HG03469 (cell line): ENCODE measurements around the gene PKNOX2.

ENCODE experiments used
- ATAC-seq: cut with Tn5 transposase; IDR thresholded peaks from one replicate; pipeline ENCODE4 v1.9.1; 2021; ENCODE audit warnings: mild to moderate bottlenecking, moderate library complexity, moderate number of reproducible peaks; ENCODE audit not compliant: unreplicated experiment

The PKNOX2 gene

GRCh38 chr11:125454047-125454446 is 289.5 kb downstream of the PKNOX2 start:
- no peak for ATAC-seq

- ATAC-seq, result no peak
Observed at GRCh38 chr11:125455851-125456250, 291.3 kb downstream of the PKNOX2 start.

- ATAC-seq, result no peak
Observed at GRCh38 chr11:125457814-125458343, 293.3 kb downstream of the PKNOX2 start.

- no peak for ATAC-seq
Observed at GRCh38 chr11:125460275-125460674, 295.7 kb downstream of the PKNOX2 start.

GRCh38 chr11:125463590-125464269 is 299.2 kb downstream of the PKNOX2 start:
- ATAC-seq, result no peak

- no peak for ATAC-seq
Observed at GRCh38 chr11:125464270-125464662, 299.7 kb downstream of the PKNOX2 start.

- no peak for ATAC-seq
Observed at GRCh38 chr11:125464666-125465065, 300.1 kb downstream of the PKNOX2 start.

GRCh38 chr11:125465255-125465654 is 300.7 kb downstream of the PKNOX2 start:
- no peak for ATAC-seq

- ATAC-seq, result no peak
Observed at GRCh38 chr11:125465701-125466100, 301.1 kb downstream of the PKNOX2 start.

GRCh38 chr11:125468025-125468424 is 303.5 kb downstream of the PKNOX2 start:
- no peak for ATAC-seq

- no peak for ATAC-seq
Observed at GRCh38 chr11:125468852-125469251, 304.3 kb downstream of the PKNOX2 start.

- no peak for ATAC-seq
Observed at GRCh38 chr11:125470355-125470754, 305.8 kb downstream of the PKNOX2 start.

- ATAC-seq, result no peak
Observed at GRCh38 chr11:125476721-125477120, 312.2 kb downstream of the PKNOX2 start.

GRCh38 chr11:125479137-125479536 is 314.6 kb downstream of the PKNOX2 start:
- ATAC-seq, result no peak

- ATAC-seq, result no peak
Observed at GRCh38 chr11:125481531-125481930, 317.0 kb downstream of the PKNOX2 start.
